SH-SY5Y (cell line): ENCODE results near the gene ZP4.

ENCODE experiments used
- GATA2 ChIP-seq: IDR thresholded peaks from 2 replicates; pipeline ENCODE4 v1.6.1; 2011; ENCODE audit warnings: mild to moderate bottlenecking, low read depth, low read length
- GATA3 ChIP-seq: IDR thresholded peaks from 2 replicates; pipeline ENCODE4 v1.6.1; 2011; ENCODE audit warnings: low read depth, mild to moderate bottlenecking, low read length, moderate library complexity

DNA sequence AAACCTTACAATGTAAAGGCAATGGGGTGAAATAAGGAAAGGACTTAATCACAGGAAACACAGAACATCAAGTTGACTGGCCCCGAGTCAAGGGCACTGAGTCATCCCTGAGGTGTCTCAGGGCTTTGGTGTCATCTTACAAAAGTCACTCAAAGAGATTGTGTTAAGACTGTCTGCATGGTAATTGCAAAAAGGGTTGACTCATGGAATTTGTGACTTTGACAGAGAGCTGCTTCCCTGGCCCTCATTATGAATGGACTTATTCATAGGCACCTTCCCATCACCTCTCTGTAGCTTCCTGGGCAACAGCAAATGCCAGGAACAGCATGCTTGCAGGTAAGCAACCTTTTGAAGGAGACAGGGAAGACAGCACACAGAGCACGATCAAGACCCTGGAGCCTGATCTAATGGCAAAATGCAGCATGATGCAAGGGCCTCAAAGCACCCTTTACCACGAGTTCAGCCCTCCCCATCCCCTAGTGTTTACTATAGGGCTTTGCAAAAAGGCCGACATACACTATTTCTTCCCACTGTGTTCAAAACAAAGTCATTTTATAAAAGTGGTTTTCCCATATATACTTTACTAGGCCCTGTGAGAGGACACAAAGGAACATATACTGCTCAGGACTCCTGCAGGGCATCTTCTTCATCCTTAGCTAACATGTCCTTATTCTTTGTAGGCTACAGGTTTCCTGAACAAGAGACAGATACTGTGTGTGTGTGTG, 17.1 kb downstream of the ZP4 start:
- TF ChIP-seq GATA3 (no peak), GATA2 (no peak)
